Measurements from ENCODE around the gene SSC4D. TPM values are rescaled to one million over a fixed set of nuclear protein-coding genes. Genes with fewer than 3 reads are reported as not detected.
"Not testable (repeated sequence)": the region's sequence is repeated elsewhere in the genome, so short reads cannot be mapped to it uniquely, and the experiment has no call there.

SSC4D gene
- total RNA-seq, 1 experiment from 2014 or later, result 0.58 TPM

DNA sequence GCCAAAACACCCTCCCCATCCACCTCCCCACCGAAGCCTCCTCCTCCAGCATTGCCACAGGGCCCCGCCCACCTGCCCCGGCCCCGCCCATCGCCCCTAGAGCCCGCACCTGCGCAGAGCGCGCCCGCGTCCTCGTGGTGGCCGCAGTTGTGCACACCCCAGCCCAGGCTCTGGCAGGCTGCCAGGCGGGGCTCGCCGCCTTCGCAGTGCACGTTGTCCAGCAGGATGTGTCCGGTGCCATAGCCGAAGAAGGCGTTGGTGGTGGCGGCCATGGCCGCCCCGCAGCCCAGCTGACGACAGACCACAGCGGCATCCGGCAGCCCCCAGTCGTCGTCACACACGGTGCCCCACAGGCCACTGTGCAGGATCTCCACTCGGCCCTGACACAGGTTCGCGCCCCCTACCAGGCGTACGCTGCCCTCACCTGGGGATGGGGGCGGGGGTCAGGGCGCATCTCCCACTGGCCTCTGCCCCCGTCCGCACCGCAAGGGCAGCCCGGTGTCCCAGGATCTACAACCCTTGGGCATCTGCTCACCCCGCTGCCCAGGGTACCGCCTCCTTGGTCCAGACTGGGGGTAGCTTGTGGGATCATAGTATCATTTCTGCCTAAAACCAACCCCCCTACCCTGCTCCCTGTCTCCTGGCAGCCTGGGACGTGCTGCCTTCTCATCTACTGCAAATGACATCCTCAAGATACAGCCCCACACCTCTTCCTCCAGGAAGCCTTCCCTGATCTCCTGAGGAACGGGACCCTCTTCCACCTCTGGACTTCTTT is 11.9 kb downstream of the SSC4D start:
- intact Hi-C loops (cut with micrococcal nuclease), result no loop called here
- ChIA-PET CTCF (interaction anchor here (1.2 kb wide), 1 partner anchor 36 kb away, joined by 3 read pairs; no protein-coding TSS in a partner anchor), POLR2A (interaction anchor here (1.9 kb wide), 1 partner anchor 38 kb away, joined by 5 read pairs; no protein-coding TSS in a partner anchor)
- peak overlapping the region; percentile 68 for H3K4me3 Mint-ChIP-seq (ENCODE audit: unreplicated experiment)
- H3K27ac Mint-ChIP-seq (ENCODE audit: low read depth, unreplicated experiment), result no peak overlapping the region
- no TSS peak for BruUV-seq (replicated peaks)
- no peaks in the 10 kb centered on the region for H3K36me3 Mint-ChIP-seq (ENCODE audit: insufficient read depth, unreplicated experiment)
- H3K27me3 Mint-ChIP-seq (ENCODE audit: insufficient read depth, unreplicated experiment), result no peaks in the 10 kb centered on the region
- DNase-seq (ENCODE audit: unreplicated experiment), result peak; percentile 59
- peaks cover 16% of the 10 kb centered on the region for H3K4me1 Mint-ChIP-seq (ENCODE audit: insufficient read depth, unreplicated experiment)
- H3K9me3 Mint-ChIP-seq (ENCODE audit: unreplicated experiment), result no peaks in the 10 kb centered on the region
- TF ChIP-seq, protein P1, sequence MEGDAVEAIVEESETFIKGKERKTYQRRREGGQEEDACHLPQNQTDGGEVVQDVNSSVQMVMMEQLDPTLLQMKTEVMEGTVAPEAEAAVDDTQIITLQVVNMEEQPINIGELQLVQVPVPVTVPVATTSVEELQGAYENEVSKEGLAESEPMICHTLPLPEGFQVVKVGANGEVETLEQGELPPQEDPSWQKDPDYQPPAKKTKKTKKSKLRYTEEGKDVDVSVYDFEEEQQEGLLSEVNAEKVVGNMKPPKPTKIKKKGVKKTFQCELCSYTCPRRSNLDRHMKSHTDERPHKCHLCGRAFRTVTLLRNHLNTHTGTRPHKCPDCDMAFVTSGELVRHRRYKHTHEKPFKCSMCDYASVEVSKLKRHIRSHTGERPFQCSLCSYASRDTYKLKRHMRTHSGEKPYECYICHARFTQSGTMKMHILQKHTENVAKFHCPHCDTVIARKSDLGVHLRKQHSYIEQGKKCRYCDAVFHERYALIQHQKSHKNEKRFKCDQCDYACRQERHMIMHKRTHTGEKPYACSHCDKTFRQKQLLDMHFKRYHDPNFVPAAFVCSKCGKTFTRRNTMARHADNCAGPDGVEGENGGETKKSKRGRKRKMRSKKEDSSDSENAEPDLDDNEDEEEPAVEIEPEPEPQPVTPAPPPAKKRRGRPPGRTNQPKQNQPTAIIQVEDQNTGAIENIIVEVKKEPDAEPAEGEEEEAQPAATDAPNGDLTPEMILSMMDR (IDR thresholded peaks at IDR 0.05; ENCODE audit: unreplicated experiment), result no peak

GRCh38 chr7:76396864-76397263 is 12.6 kb downstream of the SSC4D start:
- BruUV-seq (replicated peaks), result no TSS peak
- CTCF ChIA-PET, result interaction anchor here (1.2 kb wide), 1 partner anchor 36 kb away, joined by 3 read pairs; no protein-coding TSS in a partner anchor
- DNase-seq (ENCODE audit: unreplicated experiment), result no peak
- Mint-ChIP-seq H3K4me1 (ENCODE audit: insufficient read depth, unreplicated experiment) (peaks cover 16% of the 10 kb centered on the region), H3K36me3 (ENCODE audit: insufficient read depth, unreplicated experiment) (no peaks in the 10 kb centered on the region), H3K9me3 (ENCODE audit: unreplicated experiment) (no peaks in the 10 kb centered on the region), H3K27me3 (ENCODE audit: insufficient read depth, unreplicated experiment) (no peaks in the 10 kb centered on the region), H3K4me3 (ENCODE audit: unreplicated experiment) (peak overlapping the region; percentile 68), H3K27ac (ENCODE audit: low read depth, unreplicated experiment) (no peak overlapping the region)
- TF ChIP-seq, protein P1 (IDR thresholded peaks at IDR 0.05; ENCODE audit: unreplicated experiment), result no peak
- POLR2A ChIA-PET, result interaction anchor here (1.9 kb wide), 1 partner anchor 37 kb away, joined by 5 read pairs; no protein-coding TSS in a partner anchor
- intact Hi-C loops (cut with micrococcal nuclease), result no loop called here

- Mint-ChIP-seq H3K27me3 (ENCODE audit: insufficient read depth, unreplicated experiment) (no peaks in the 10 kb centered on the region), H3K36me3 (ENCODE audit: insufficient read depth, unreplicated experiment) (no peaks in the 10 kb centered on the region), H3K27ac (ENCODE audit: low read depth, unreplicated experiment) (no peak overlapping the region), H3K4me3 (ENCODE audit: unreplicated experiment) (no peak overlapping the region), H3K9me3 (ENCODE audit: unreplicated experiment) (no peaks in the 10 kb centered on the region), H3K4me1 (ENCODE audit: insufficient read depth, unreplicated experiment) (peaks cover 15% of the 10 kb centered on the region)
- TF ChIP-seq, protein P1 (IDR thresholded peaks at IDR 0.05; ENCODE audit: unreplicated experiment), result no peak
- intact Hi-C loops (cut with micrococcal nuclease), result no loop called here
- CTCF ChIA-PET, result interaction anchor here (1.2 kb wide), 1 partner anchor 35 kb away, joined by 3 read pairs; no protein-coding TSS in a partner anchor
- no TSS peak for BruUV-seq (replicated peaks)
- no peak for DNase-seq (ENCODE audit: unreplicated experiment)
- POLR2A ChIA-PET, result interaction anchor here (1.9 kb wide), 1 partner anchor 36 kb away, joined by 5 read pairs; no protein-coding TSS in a partner anchor
Observed at GRCh38 chr7:76395965-76396726, 13.4 kb downstream of the SSC4D start.

- not testable (repeated sequence) for BruUV-seq (replicated peaks)
Observed at GRCh38 chr7:76395605-76395964, 13.9 kb downstream of the SSC4D start.

More at GRCh38 chr7:76395605-76395964, 13.9 kb downstream of the SSC4D start:
- CTCF ChIA-PET, result interaction anchor here (0.6 kb wide), 1 partner anchor 38 kb away, joined by 4 read pairs; no protein-coding TSS in a partner anchor
- Mint-ChIP-seq H3K4me1 (ENCODE audit: insufficient read depth, unreplicated experiment) (peaks cover 11% of the 10 kb centered on the region), H3K27ac (ENCODE audit: low read depth, unreplicated experiment) (peak overlapping the region; percentile 33)
- POLR2A ChIA-PET, result interaction anchor here (0.8 to 3.5 kb wide), 2 partner anchors 21 to 37 kb away, joined by 3 to 39 read pairs; partner anchors contain the start of gene YWHAG
- H3K36me3 Mint-ChIP-seq (ENCODE audit: insufficient read depth, unreplicated experiment); H3K27me3 Mint-ChIP-seq (ENCODE audit: insufficient read depth, unreplicated experiment); H3K4me3 Mint-ChIP-seq (ENCODE audit: unreplicated experiment); H3K9me3 Mint-ChIP-seq (ENCODE audit: unreplicated experiment); intact Hi-C loops (cut with micrococcal nuclease); DNase-seq (ENCODE audit: unreplicated experiment): not testable (repeated sequence)

Data from MCF 10A (cell line).